Measurements from ENCODE around the gene ANG. TPM values are rescaled to one million over a fixed set of nuclear protein-coding genes. Genes with fewer than 3 reads are reported as not detected.

The ANG gene
- total RNA-seq, 6 donors from 2014 or later: 16.8 to 47.4 (median 29.5) TPM

GRCh38 chr14:20743556-20743955, 55.0 kb downstream of the ANG start:
- no peaks in the 10 kb centered on the region for H3K9me3 ChIP-seq
- H3K27ac ChIP-seq: no peak overlapping the region
- H3K4me1 ChIP-seq: no peaks in the 10 kb centered on the region
- ATAC-seq (ENCODE audit: low FRiP score in 2 of 2): no peak
- TF ChIP-seq POLR2A (IDR thresholded peaks at IDR 0.05) (no peak), EP300 (IDR thresholded peaks at IDR 0.05) (no peak), POLR2AphosphoS5 (IDR thresholded peaks at IDR 0.05) (no peak), CTCF (IDR thresholded peaks at IDR 0.05) (no peak)
- H3K4me3 ChIP-seq: no peak overlapping the region
- H3K36me3 ChIP-seq: no peaks in the 10 kb centered on the region
- no peak for DNase-seq
- 62 to 73% methylated on average over 2 of the region's 2 CpGs for WGBS, 2 donors
- no peaks in the 10 kb centered on the region for H3K27me3 ChIP-seq

Small RNA genes lying within 50 kb of the gene (small RNA-seq; reads per million reads assigned to genes)
- gene RF00019: 0 reads per million in 4 donors

Other genes starting within 250 kb of the ANG start
- gene OSGEP, start 234.0 kb upstream of the ANG start, total RNA-seq: 10 to 100 TPM; 31.7 to 58.8 (median 48.1) TPM
- gene APEX1, start 233.5 kb upstream of the ANG start, total RNA-seq: 100 to 1,000 TPM in 4 of 6 donors, 10 to 100 TPM in 2; 81.5 to 134 (median 119) TPM
- gene PIP4P1, start 227.3 kb upstream of the ANG start, total RNA-seq: 10 to 100 TPM; 20.8 to 58.7 (median 34.2) TPM
- 10 to 100 TPM in 5 of 6 donors, 1 to 10 TPM in 1; 6.3 to 98.8 (median 32.9) TPM for gene PNP, start 219.4 kb upstream of the ANG start, total RNA-seq
- gene RNASE10, start 183.2 kb upstream of the ANG start, total RNA-seq: 1 to 10 TPM in 1 of 6 donors, under 1 TPM in 1, not detected in 4; 0.64 to 1.0 TPM
- not detected for gene RNASE9, start 127.7 kb upstream of the ANG start, total RNA-seq
- not detected for gene RNASE11, start 100.8 kb upstream of the ANG start, total RNA-seq
- gene RNASE12, start 97.4 kb upstream of the ANG start, total RNA-seq: not detected
- gene OR6S1, start 47.1 kb upstream of the ANG start, total RNA-seq: not detected
- gene RNASE4, start 4.2 kb upstream of the ANG start, total RNA-seq: 100 to 1,000 TPM in 1 of 6 donors, 10 to 100 TPM in 5; 14.7 to 108 (median 26.7) TPM
- not detected for gene EDDM3A, start 57.1 kb downstream of the ANG start, total RNA-seq
- gene EDDM3B, start 79.6 kb downstream of the ANG start, total RNA-seq: not detected
- 10 to 100 TPM in 4 of 6 donors, 1 to 10 TPM in 2; 3.0 to 29.9 (median 15.2) TPM for gene RNASE6, start 92.5 kb downstream of the ANG start, total RNA-seq
- gene RNASE1, start 114.1 kb downstream of the ANG start, total RNA-seq: 1,000 to 10,000 TPM in 2 of 6 donors, 100 to 1,000 TPM in 4; 229 to 1,558 (median 860) TPM
- gene RNASE3, start 202.6 kb downstream of the ANG start, total RNA-seq: under 1 TPM in 3 of 6 donors, not detected in 3; 0.43 to 0.76 (median 0.51) TPM